HG03442 (cell line): ENCODE measurements around the gene EDDM13.
A peak's percentile ranks its signal among the peaks of the same experiment; 100 is the strongest.
"Not testable (repeated sequence)": the region's sequence is repeated elsewhere in the genome, so short reads cannot be mapped to it uniquely, and the experiment has no call there.

Experiments used
- ATAC-seq: cut with Tn5 transposase; IDR thresholded peaks from one replicate; pipeline ENCODE4 v1.9.1; 2021; ENCODE audit warnings: mild to moderate bottlenecking, moderate library complexity; ENCODE audit not compliant: unreplicated experiment

The EDDM13 gene

DNA sequence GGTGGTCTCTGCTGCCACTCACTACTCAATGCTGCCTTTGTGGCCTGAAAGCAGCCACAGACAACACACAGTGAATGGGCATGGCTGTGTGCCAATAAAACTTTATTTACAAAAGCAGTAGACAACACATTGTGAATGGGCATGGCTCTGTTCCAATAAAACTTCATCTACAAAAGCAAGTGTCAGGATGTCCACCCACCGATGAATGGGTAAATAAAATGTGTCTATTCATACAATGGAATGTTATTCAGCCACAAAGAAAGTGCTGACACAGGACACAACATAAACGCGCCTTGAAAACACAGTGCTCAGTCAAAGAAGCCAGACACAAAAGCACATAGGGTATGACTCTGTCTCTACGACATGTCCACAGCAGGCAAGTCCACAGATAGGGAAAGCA is 22.0 kb downstream of the EDDM13 start:
- ATAC-seq, result no peak

GRCh38 chr19:56295531-56296455 is 23.2 kb downstream of the EDDM13 start:
- ATAC-seq, result no peak

- ATAC-seq, result no peak
Observed at GRCh38 chr19:56297010-56297409, 24.5 kb downstream of the EDDM13 start.

GRCh38 chr19:56299688-56300087 is 27.1 kb downstream of the EDDM13 start:
- no peak for ATAC-seq

- no peak for ATAC-seq
Observed at GRCh38 chr19:56301155-56301554, 28.6 kb downstream of the EDDM13 start.

- no peak for ATAC-seq
Observed at GRCh38 chr19:56301886-56302620, 29.5 kb downstream of the EDDM13 start.

- ATAC-seq, result no peak
Observed at GRCh38 chr19:56304243-56304642, 31.7 kb downstream of the EDDM13 start.

DNA sequence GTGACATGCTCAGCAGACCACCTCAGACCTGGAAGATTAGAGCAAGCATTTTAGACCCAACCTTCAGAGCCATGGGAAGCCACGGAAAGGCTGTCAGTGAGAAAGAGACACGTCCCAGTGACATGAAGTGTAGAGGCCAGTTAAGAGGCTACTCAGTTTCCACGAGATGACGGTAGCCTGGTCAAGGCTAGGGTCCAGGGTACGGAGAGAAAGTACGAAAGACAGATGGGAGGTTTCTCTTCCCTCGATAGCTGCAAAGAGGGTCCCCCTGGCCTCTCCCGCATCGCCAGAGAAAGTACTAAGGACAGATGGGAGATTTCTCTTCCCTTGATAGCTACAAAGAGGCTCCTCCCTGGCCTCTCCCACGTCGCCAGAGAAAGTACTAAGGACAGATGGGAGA is 33.5 kb downstream of the EDDM13 start:
- no peak for ATAC-seq

- not testable (repeated sequence) for ATAC-seq
Observed at GRCh38 chr19:56307062-56307461, 34.5 kb downstream of the EDDM13 start.

DNA sequence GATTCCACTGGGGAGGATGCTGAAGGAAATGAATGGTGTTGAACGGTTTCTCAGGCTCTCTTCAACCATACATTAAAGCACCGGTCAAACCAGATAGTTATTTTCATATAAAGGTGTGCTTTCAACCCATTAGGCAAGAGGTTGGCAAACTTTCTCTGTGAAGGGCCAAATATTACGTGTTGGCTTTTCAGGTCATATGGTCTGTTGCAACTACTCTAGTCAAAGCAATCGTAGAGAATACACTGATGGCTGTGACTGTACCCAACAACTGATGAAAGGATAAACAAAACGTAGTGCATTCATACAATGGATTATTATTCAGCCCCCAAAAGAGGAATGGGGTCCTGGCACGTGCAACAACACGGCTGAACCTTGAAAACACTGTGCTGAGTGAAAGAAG is 36.2 kb downstream of the EDDM13 start:
- ATAC-seq, result no peak

GRCh38 chr19:56309511-56310185 is 37.1 kb downstream of the EDDM13 start:
- ATAC-seq, result peak; percentile 45

GRCh38 chr19:56310462-56310861 is 37.9 kb downstream of the EDDM13 start:
- ATAC-seq, result no peak

- no peak for ATAC-seq
Observed at GRCh38 chr19:56312342-56312741, 39.8 kb downstream of the EDDM13 start.

- ATAC-seq, result no peak
Observed at GRCh38 chr19:56312787-56313657, 40.5 kb downstream of the EDDM13 start.

- ATAC-seq, result peak; percentile 3
Observed at GRCh38 chr19:56314018-56314380, 41.5 kb downstream of the EDDM13 start.

DNA sequence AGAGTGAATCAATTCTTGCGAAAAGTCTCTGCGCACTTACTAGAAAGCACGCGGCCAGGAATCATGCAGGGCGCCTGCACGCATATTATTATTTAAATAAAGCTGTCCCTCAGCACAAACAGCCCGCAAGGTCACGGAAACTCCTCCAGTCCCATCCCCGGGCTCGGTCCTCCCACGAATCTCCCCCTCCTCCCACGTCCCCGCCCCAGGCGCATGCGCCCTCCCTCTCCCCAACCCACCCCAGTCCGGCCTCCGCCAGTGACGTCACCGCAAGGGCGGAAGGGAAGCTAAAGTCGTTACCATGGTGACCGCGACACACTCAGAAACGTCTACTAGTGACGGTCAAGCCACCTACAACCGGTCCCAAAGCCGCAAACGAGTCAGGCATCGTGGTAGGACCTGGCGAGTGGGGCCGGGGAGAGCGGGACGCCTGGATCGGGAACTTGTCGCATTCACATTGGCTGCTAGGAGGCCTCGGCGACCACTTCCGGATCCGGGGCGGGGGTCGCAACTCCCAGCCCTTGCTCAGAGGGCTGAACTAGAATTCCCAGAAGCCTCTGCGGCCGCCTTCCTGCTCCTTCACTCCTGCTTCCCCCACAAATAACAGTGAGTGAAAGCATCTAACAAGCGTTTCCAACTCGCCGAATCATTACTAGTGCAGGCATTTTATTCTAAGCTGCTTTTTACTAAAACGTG is 42.0 kb downstream of the EDDM13 start, which contains the start of gene ZSCAN5A:
ZSCAN5A (minus strand) TSS at position 459 of the 696 bp plus-strand sequence. CDS start 89,793 bp downstream, outside the sequence.
- peak; percentile 65 for ATAC-seq

DNA sequence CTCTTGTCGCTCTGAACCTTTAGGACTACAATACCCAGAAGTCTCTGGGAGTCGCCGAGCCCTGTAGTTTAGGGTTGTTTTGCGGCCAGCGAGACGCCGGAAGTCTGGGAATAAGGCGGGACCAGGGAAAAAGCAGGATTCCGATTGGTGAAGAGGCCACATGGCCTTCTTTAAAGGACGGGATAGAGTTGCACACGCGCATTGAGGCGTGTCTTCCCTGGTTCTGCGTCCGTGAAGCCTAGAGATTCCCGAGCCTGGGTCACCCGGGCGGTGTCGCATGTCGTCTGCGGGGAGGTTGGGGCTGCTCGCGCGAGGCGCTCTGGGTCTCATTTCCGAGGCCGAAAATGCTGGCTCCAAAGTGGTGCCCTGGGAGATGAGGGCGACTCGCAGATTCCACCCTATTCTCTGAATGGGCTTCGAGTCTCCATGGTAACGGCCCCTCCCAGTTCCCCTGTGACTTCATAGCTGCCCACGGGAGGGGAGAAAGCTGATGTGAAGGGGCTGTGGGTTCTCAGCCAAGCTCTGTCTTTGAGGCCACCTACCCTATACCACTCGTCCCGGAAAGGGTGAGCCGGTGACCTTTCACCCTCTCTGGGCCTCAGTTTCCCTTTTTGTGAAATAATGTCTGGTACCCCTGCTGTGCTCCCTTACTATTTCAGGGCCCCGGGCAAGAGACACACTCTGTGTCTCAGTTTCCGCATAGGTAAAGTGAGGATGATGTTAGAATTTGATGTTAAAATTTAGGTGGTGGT is 42.7 kb downstream of the EDDM13 start:
- peak; percentile 70 for ATAC-seq

DNA sequence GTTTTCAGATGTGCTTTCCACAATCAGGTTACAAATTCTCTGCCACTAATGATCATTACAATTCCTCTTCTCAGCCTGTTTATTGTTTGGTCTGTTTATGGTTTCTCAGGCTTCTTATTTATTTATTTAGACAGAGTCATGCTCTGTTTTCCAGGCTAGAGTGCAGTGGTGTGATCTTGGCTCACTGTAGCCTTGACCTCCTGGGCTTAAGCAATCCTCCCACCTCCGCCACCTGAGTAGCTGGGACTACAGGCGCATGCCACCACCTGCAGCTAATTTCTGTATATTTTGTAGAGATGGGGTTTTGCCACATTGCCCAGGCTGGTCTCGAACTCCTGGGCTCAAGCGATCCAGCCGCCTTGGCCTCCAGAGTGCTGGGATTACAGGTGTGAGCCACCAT is 44.2 kb downstream of the EDDM13 start:
- no peak for ATAC-seq

GRCh38 chr19:56317749-56318148 is 45.2 kb downstream of the EDDM13 start:
- ATAC-seq, result no peak
